ENCODE results near the gene CST6.

DNA sequence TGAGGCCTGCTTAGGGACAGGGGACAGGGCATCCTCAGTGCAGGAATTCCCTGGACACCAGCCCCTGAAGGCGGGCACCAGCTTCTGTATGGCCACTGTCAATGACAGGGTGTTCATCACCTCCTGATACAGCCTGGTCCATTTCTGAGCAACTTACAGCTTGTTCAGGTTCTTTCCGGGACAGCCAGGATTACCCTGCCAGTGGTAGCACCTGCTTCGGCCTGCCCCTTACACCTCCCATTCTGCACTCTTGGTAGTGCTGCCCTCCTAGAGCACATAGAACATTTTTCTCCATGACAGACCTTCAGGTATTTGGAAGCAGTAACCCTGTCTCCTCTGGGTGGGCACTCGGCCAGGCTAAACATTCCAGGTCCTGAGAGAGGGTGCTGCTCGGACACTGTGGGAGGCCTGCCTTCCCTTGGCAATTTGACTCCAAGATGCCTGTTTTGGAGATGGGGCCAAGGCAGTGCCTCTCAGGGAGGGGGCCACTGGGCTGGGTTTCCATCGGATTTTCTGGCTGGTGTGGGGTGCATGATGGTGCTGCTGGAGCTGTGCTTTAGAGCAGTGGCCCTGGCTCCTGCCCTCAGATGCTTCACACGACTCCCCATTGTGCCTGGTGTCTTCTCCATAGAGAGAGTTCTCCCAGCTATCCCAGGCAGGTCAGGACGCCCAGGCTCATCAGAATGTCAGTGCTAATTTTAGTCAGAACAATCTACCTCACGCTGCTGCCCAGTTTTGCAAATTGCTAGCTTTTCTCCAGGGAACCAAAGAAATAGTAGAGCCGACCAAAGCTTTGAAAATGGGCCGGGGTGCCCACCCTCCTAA, 35.9 kb downstream of the CST6 start:
- TF ChIP-seq, protein P1, sequence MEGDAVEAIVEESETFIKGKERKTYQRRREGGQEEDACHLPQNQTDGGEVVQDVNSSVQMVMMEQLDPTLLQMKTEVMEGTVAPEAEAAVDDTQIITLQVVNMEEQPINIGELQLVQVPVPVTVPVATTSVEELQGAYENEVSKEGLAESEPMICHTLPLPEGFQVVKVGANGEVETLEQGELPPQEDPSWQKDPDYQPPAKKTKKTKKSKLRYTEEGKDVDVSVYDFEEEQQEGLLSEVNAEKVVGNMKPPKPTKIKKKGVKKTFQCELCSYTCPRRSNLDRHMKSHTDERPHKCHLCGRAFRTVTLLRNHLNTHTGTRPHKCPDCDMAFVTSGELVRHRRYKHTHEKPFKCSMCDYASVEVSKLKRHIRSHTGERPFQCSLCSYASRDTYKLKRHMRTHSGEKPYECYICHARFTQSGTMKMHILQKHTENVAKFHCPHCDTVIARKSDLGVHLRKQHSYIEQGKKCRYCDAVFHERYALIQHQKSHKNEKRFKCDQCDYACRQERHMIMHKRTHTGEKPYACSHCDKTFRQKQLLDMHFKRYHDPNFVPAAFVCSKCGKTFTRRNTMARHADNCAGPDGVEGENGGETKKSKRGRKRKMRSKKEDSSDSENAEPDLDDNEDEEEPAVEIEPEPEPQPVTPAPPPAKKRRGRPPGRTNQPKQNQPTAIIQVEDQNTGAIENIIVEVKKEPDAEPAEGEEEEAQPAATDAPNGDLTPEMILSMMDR (conservative IDR thresholded peaks at IDR 0.05 in 1 of 2, IDR thresholded peaks at IDR 0.05 in 1 of 2; ENCODE audit: low read depth in 1 of 2, low read length in 2 of 2), result no peak
- TF ChIP-seq EZH2 (IDR thresholded peaks at IDR 0.05; ENCODE audit: low read length, missing control alignments), result no peak
